Ecto neural progenitor cell (in vitro differentiated cells): ENCODE results near the gene SRGAP1.

ENCODE experiments used
- DNase-seq: peaks from one replicate; pipeline ENCODE4 v3.0.0-alpha.2; 2018; ENCODE audit warnings: low spot score

SRGAP1 gene

GRCh38 chr12:63870838-63871237, 26.3 kb downstream of the SRGAP1 start:
- DNase-seq: no peak

GRCh38 chr12:63874897-63875480, 30.5 kb downstream of the SRGAP1 start:
- no peak for DNase-seq

DNA sequence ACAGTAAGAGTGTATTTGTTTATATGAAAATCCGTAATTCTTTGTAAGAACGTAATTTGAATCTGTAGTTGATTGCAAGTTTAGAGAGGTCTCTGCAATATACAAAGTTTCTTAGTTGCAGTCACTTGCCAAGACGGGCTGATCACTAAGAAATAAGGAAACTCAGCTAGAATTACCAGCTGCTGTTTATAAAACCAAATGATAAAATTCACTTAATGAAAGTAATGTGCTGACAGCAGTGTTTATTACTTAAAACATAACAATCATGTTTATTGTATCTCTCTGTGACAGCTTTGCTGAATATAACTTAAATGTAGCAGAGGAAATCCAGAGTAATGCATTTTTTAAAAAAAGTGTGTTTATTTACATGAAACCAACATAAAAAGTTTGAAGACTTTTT, 31.2 kb downstream of the SRGAP1 start:
- DNase-seq: no peak

DNA sequence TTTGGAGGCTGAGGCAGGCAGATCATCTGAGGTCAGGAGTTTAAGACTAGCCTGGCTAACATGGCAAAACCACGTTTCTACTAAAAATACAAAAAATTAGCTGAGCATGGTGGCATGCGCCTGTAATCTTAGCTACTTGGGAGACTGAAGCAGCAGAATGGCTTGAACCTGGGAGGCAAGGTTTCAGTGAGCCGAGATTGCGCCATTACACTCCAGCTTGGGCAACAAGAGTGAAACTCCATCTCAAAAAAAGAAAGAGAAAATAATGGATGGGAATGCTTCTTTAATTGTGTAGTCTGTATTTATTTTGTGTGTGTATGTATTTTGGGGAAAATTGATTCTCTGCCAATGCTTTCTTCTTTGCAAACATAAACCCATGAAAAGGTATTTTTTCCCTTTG, 32.5 kb downstream of the SRGAP1 start:
- no peak for DNase-seq

DNA sequence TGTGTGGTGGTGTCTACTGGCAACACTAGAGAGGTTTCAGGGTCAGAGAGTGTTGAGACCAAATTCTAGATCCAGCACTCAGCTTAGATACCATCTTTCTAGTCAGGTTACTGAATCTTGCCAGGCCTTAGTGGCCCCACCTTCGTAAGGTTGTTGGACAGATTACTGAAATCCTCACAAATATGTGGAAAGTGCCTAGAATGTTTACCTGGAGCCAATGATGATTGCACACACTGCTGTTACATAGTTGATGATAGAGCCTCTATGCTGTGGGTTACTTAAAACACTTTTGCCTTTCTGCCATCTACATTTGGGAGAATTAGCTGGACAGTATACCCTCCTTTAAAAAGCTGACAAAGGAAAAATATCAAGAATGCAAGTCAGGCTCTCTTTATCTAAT, 33.2 kb downstream of the SRGAP1 start:
- DNase-seq: no peak

DNA sequence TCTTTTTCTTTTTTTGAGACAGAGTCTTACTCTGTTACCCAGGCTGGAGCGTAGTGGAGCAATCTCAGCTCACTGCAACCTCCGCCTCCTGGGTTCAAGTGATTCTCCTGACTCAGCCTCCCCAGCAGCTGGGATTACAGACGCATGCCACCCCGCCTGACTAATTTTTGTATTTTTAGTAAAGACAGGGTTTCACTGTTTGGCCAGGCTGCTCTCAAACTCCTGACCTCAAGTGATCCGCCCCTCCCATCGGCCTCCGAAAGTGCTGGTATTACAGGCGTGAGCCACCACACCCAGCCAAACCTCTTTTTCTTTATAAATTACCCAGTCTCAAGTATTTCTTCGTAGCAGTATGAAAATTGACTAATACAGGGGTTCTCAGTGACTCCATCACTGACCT, 35.7 kb downstream of the SRGAP1 start:
- peak; percentile 15 for DNase-seq

DNA sequence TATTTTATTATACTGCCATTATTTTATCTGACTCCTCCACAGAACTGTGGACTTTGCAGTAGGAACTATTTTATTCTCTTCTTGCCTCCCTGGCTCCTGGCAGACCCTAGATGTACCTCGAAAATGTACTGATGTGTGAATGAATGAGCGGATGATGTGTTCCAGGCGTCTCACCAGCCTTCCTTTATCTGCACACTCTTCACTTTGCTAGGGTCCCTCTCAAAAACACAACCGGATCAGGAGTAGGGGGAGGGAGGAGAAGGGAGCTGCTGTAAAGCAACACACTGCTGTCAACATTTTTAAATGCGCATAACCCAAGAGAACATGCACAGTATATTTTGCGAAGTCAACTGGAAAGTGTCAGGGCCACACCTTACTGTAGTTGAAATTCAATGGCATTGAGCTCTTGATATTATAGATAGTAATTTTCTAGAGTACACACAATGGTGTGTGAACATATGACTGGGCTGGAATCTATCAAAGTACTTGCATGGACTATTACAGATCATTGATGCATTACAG, 36.3 kb downstream of the SRGAP1 start:
- no peak for DNase-seq

- DNase-seq: peak; percentile 72
Measured at GRCh38 chr12:63882844-63883243, 38.3 kb downstream of the SRGAP1 start.

DNA sequence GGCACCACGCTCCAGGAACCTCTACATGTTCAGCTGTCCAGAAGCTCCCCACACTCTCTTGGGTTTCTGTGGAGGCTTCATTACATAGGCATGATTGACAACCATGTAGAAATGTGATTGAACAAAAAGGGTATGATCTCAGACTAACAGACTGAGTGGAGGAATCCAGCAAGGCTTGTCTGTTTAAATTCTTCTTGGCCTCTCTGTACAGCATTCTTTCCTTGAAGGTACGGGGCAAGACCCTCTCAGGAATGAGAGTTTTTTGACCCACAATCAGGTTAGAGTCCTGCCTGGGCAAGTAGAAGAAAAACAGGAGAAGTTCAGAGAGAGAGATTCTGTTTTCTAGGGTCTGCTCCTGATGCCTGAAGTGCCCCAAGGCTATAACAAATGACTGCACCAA, 40.9 kb downstream of the SRGAP1 start:
- no peak for DNase-seq

- DNase-seq: peak; percentile 34
Measured at GRCh38 chr12:63888908-63889635, 44.6 kb downstream of the SRGAP1 start.

- DNase-seq: peak; percentile 24
Measured at GRCh38 chr12:63889721-63890509, 45.4 kb downstream of the SRGAP1 start.

- DNase-seq: peak; percentile 8
Measured at GRCh38 chr12:63893170-63893569, 48.7 kb downstream of the SRGAP1 start.

DNA sequence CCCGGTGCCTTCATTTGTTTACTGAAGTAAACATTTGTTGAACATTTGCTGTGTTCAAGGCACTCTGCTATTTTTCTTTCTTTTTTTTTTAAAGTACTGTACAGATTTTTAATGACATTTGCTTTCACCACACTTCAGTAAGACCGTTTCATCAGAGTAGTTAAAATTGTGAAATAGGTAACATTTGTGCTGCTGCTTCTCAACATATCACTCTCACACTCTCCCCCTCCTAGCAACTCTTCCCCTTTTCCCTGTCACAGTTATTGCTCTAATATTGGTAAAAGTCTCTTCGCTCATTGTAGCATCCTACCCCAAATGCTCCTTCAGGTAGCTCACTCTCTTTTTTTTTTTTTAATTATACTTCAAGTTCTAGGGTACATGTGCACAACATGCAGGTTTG, 49.6 kb downstream of the SRGAP1 start:
- no peak for DNase-seq

GRCh38 chr12:63895841-63896240, 51.3 kb downstream of the SRGAP1 start:
- peak; percentile 2 for DNase-seq

DNA sequence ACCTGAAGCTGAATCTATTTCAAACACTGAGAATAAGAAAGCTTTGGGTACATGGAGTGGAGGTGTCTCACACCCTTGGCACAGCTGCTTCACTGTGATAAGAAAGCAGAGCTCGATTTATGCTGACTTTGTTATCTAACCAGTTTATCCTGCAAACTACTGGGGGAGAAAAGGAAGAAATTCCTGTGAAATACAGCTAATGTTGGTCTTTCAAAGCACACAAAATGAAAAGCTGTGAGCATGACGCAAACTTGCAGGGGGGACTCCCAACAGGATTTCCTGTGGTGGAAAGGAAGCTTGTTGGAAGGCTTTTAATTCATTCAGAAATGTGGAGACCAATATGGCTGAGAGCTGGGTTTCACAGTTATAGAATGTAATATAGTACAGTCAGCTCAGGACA, 53.4 kb downstream of the SRGAP1 start:
- peak; percentile 24 for DNase-seq

- DNase-seq: peak; percentile 3
Measured at GRCh38 chr12:63898764-63899337, 54.4 kb downstream of the SRGAP1 start.

- DNase-seq: peak; percentile 11
Measured at GRCh38 chr12:63899396-63899795, 54.9 kb downstream of the SRGAP1 start.

DNA sequence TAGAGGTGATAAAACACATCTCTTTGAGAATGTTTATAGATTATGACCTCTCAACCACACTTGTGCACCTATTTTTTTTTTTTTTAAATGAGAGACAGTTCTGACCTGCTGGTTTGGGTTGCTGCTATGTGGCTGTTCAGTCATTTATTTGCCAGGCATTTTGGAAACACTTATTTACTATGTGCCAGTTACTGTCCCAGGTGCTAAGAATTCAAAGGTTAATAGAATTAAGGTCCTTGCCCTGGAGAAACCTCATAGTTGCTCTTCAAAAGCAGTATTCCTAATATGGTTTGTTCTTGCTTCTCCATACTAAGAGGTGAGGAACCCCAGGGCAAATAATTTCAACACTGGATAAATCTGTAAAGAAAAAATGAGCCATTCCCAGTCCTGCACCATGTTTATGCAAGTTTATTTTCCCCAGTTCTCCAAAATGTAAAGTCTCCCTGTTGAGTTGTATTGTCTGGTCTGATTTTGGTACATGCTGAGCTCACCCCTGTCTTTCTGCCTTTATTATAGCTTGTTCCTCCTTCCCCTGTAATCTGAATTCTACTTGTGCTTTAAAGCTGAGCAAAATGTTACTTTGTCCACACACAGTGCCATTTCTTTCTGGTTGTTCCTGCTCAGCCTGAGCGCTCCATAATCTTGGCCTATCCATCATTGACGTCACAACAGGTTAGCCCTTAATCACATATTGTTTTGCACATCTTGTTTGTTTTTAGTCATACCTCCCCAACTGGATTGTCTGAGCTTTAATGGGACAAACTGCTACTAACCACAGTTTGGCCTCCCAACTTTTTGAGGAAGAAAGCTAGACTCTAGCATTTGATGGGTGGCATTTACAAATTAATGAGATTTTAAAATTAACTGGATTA, 56.7 kb downstream of the SRGAP1 start:
- DNase-seq: peak; percentile 12

- peak; percentile 11 for DNase-seq
Measured at GRCh38 chr12:63904653-63905052, 60.2 kb downstream of the SRGAP1 start.

DNA sequence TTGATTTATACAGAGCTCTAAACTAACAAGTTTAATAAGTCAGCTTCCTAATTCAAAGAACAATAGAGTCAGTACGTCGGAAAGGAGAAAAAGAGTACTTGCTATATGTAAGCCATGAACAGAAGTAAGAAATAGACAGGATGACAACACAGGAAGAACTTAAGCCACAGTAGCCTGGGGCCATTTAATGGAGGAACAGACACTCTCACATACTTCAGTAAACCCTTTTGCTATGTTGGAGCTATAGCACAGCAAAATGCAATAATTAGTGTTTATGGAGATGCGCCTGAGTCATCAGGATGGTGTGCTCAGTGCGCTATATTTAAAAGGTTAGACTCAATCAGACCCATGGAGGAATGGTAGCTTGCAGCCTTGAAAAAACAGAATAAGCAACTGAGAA, 61.0 kb downstream of the SRGAP1 start:
- peak; percentile 9 for DNase-seq

DNA sequence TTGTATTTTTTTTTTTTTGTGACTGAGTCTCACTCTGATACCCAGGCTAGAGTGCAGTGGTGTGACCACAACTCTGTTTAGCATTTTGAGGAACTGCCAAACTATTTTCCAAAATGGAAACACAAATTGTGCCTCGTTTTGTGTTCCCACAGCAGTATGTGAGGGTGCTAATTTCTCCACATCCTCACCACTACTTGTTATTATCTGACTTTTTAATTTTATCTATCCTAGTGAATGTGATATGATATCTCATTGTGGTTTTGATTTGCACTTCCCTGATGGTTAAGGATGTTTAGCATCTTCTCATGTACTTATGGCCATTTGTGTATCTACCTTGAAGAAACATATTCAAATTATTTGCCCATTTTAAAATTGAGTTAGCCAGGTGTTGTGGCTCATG, 62.4 kb downstream of the SRGAP1 start:
- DNase-seq: peak; percentile 4

DNA sequence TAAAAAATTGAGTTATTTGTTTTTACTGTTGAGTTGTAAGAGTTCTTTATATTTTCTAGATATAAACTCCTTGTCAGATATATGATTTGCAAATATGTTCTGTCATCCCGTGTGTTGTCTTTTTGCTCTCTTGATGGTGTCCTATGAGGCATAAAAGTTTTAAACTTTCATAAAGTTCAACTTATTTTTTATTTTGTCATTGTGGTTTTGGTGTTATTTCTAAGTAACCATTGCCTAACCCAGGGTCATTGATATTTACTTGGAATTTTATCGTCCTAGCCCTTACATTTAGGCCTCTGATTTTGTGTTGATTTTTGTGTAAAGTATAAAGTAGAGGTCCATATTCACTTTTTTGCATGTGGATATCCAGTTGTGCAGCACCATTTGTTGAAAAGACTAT, 63.1 kb downstream of the SRGAP1 start:
- no peak for DNase-seq
